ENCODE data around the gene PLBD2. TPM values are rescaled to one million over a fixed set of nuclear protein-coding genes. Genes with fewer than 3 reads are reported as not detected.
A peak's percentile ranks its signal among the peaks of the same experiment; 100 is the strongest.

The PLBD2 gene
- total RNA-seq, 2 donors from 2014 or later, result 54.1 to 104 TPM

GRCh38 chr12:113422030-113422885 is 63.9 kb downstream of the PLBD2 start, which contains the start of gene SDSL:
TSS of gene SDSL (plus strand) at chr12:113422380. CDS start at chr12:113427983, 5,603 bp downstream.
- peak within 1 kb of the TSS; percentile 33 to 47 for H3K27ac ChIP-seq
- H3K4me1 ChIP-seq (ENCODE audit: control insufficient read depth in 1 of 2, low read depth in 2 of 2), result peaks cover 5 to 12% of the 10 kb centered on the region in 2 donors
- no peaks in the 10 kb centered on the region for H3K9me3 ChIP-seq
- H3K4me3 ChIP-seq, result peak within 1 kb of the TSS; percentile 69
- no peak for TF ChIP-seq CTCF (IDR thresholded peaks at IDR 0.05)
- DNase-seq (ENCODE audit: low spot score) (peak; percentile 25), ATAC-seq (ENCODE audit: insufficient number of reproducible peaks, low FRiP score, low read depth) (no peak)
- H3K36me3 ChIP-seq, result no peaks in the 10 kb centered on the region
- no peaks in the 10 kb centered on the region for H3K27me3 ChIP-seq (replicated peaks; ENCODE audit: insufficient read depth)

GRCh38 chr12:113422886-113423669 is 64.7 kb downstream of the PLBD2 start:
- no peak for TF ChIP-seq CTCF (IDR thresholded peaks at IDR 0.05)
- Histone ChIP-seq H3K27me3 (replicated peaks; ENCODE audit: insufficient read depth) (no peaks in the 10 kb centered on the region), H3K36me3 (no peaks in the 10 kb centered on the region), H3K9me3 (no peaks in the 10 kb centered on the region), H3K27ac (peak overlapping the region in 1 of 2 donors; percentile 33), H3K4me1 (ENCODE audit: control insufficient read depth in 1 of 2, low read depth in 2 of 2) (peaks cover 5 to 12% of the 10 kb centered on the region in 2 donors), H3K4me3 (peak overlapping the region; percentile 69)
- no peak for ATAC-seq (ENCODE audit: insufficient number of reproducible peaks, low FRiP score, low read depth)
- DNase-seq (ENCODE audit: low spot score), result no peak

- DNase-seq (ENCODE audit: low spot score) (no peak), ATAC-seq (ENCODE audit: insufficient number of reproducible peaks, low FRiP score, low read depth) (no peak)
- H3K4me1 ChIP-seq (ENCODE audit: control insufficient read depth in 1 of 2, low read depth in 2 of 2), result peaks cover 5 to 12% of the 10 kb centered on the region in 2 donors
- H3K4me3 ChIP-seq, result no peak overlapping the region
- H3K36me3 ChIP-seq, result no peaks in the 10 kb centered on the region
- no peaks in the 10 kb centered on the region for H3K9me3 ChIP-seq
- H3K27me3 ChIP-seq (replicated peaks; ENCODE audit: insufficient read depth), result no peaks in the 10 kb centered on the region
- no peak overlapping the region for H3K27ac ChIP-seq
- no peak for TF ChIP-seq CTCF (IDR thresholded peaks at IDR 0.05)
Observed at GRCh38 chr12:113424456-113424855, 66.1 kb downstream of the PLBD2 start.

GRCh38 chr12:113424915-113425823 is 66.8 kb downstream of the PLBD2 start:
- H3K36me3 ChIP-seq, result no peaks in the 10 kb centered on the region
- H3K4me3 ChIP-seq, result no peak overlapping the region
- ATAC-seq (ENCODE audit: insufficient number of reproducible peaks, low FRiP score, low read depth) (no peak), DNase-seq (ENCODE audit: low spot score) (no peak)
- no peak overlapping the region for H3K27ac ChIP-seq
- H3K9me3 ChIP-seq, result no peaks in the 10 kb centered on the region
- no peaks in the 10 kb centered on the region for H3K27me3 ChIP-seq (replicated peaks; ENCODE audit: insufficient read depth)
- peaks cover 5 to 12% of the 10 kb centered on the region in 2 donors for H3K4me1 ChIP-seq (ENCODE audit: control insufficient read depth in 1 of 2, low read depth in 2 of 2)
- TF ChIP-seq CTCF (IDR thresholded peaks at IDR 0.05), result peak; percentile 76

Measured in thoracic aorta (tissue), 2 donors.